Measurements from ENCODE around the gene MYMK.

GRCh38 chr9:133571391-133571890, 46.7 kb upstream of the MYMK start:
- TF ChIP-seq CTCF (IDR thresholded peaks at IDR 0.05; ENCODE audit: low read depth, low read length, poor library complexity, severe bottlenecking) (no peak), EZH2phosphoT487 (IDR thresholded peaks at IDR 0.05; ENCODE audit: borderline replicate concordance, low read length) (no peak)

Measured in DOHH2 (cell line).